ENCODE results near the gene DNAH17. TPM values are rescaled to one million over a fixed set of nuclear protein-coding genes. Genes with fewer than 3 reads are reported as not detected.

DNAH17 gene
- total and polyA plus RNA-seq, 2 experiments from 2014 or later: 0.64 TPM; not detected in 1

DNA sequence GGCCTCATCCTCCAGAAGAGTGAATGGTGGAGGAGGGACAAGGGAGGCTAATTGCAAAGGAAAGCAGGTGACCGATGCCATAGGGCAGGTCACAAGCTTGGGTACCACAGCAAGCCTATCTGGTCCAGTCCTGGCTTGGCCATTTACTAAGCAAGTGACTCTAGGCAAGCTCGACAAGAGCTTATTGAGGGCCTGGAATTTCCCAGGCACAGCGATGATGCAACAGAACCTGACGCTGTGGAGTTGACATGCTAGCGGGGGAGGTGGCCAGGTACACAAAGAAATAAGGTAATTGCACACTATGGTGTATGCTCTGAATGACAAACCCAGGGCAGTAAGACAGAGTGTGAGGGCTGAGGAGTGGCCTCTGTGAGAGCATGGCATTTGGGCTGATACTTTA lies 100.2 kb downstream of the DNAH17 start:
- TF ChIP-seq EZH2 (IDR thresholded peaks at IDR 0.05; ENCODE audit: insufficient read depth, poor library complexity, severe bottlenecking): no peak
- TF ChIP-seq EZH2phosphoT487 (IDR thresholded peaks at IDR 0.05; ENCODE audit: insufficient read depth, low read depth): no peak
- no peaks in the 10 kb centered on the region for H3F3A ChIP-seq (ENCODE audit: insufficient read depth)
- no peak overlapping the region for H3K4me2 ChIP-seq (ENCODE audit: unreplicated experiment)
- H3K4me3 ChIP-seq: no peak overlapping the region
- no peaks in the 10 kb centered on the region for H3K4me1 ChIP-seq (ENCODE audit: insufficient read depth)
- DNase-seq: no peak
- H3K9ac ChIP-seq: no peak overlapping the region
- H3K36me3 ChIP-seq (ENCODE audit: low read depth): no peaks in the 10 kb centered on the region
- peaks cover 22% of the 10 kb centered on the region; the same call in 1 of the 2 replicates for H3K27me3 ChIP-seq (replicated peaks; ENCODE audit: insufficient read depth)
- H3K9me2 ChIP-seq (ENCODE audit: insufficient read depth): no peaks in the 10 kb centered on the region
- no peak overlapping the region for H3K27ac ChIP-seq
- WGBS, 2 experiments (ENCODE audit: low coverage in 1 of 2, low lambda C conversion rate in 2 of 2, missing lambda C conversion rate in 2 of 2): 70 to 74% methylated on average over 5 of the region's 5 CpGs
- H4K20me1 ChIP-seq (ENCODE audit: insufficient read depth): no peaks in the 10 kb centered on the region
- no peaks in the 10 kb centered on the region for H3K79me2 ChIP-seq (ENCODE audit: insufficient read depth)
- in situ Hi-C loops (cut with MboI): no loop called here
- H3K9me3 ChIP-seq (ENCODE audit: low read depth): no peaks in the 10 kb centered on the region
- H2AFZ ChIP-seq: no peak overlapping the region

DNA sequence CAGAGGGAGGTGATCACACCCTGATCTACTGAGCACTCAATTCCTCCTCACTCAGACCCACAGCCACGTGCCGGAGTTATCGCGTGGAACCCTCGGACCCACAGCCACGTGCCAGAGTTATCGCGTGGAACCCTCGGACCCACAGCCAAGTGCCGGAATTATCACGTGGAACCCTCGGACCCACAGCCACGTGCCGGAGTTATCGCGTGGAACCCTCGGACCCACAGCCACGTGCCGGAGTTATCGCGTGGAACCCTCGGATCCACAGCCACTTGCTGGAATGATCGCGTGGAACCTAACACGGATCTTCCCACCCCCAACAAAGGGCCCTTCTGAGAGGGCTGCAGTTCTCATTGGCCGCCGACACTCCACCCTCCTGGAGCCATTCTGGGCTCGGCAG lies 101.0 kb downstream of the DNAH17 start:
- TF ChIP-seq EZH2 (IDR thresholded peaks at IDR 0.05; ENCODE audit: insufficient read depth, poor library complexity, severe bottlenecking): no peak
- TF ChIP-seq EZH2phosphoT487 (IDR thresholded peaks at IDR 0.05; ENCODE audit: insufficient read depth, low read depth): no peak
- in situ Hi-C loops (cut with MboI): no loop called here
- Histone ChIP-seq H3K27ac (no peak overlapping the region), H3F3A (ENCODE audit: insufficient read depth) (no peaks in the 10 kb centered on the region), H2AFZ (no peak overlapping the region), H3K4me1 (ENCODE audit: insufficient read depth) (no peaks in the 10 kb centered on the region), H3K9me2 (ENCODE audit: insufficient read depth) (no peaks in the 10 kb centered on the region), H3K9me3 (ENCODE audit: low read depth) (no peaks in the 10 kb centered on the region), H4K20me1 (ENCODE audit: insufficient read depth) (no peaks in the 10 kb centered on the region), H3K79me2 (ENCODE audit: insufficient read depth) (no peaks in the 10 kb centered on the region), H3K9ac (no peak overlapping the region), H3K36me3 (ENCODE audit: low read depth) (no peaks in the 10 kb centered on the region), H3K4me2 (ENCODE audit: unreplicated experiment) (no peak overlapping the region), H3K4me3 (no peak overlapping the region), H3K27me3 (replicated peaks; ENCODE audit: insufficient read depth) (peaks cover 22% of the 10 kb centered on the region; the same call in 1 of the 2 replicates)
- WGBS, 2 experiments (ENCODE audit: low coverage in 1 of 2, low lambda C conversion rate in 2 of 2, missing lambda C conversion rate in 2 of 2): 78 to 80% methylated on average over 6 to 24 of the region's 28 CpGs
- DNase-seq: no peak

DNA sequence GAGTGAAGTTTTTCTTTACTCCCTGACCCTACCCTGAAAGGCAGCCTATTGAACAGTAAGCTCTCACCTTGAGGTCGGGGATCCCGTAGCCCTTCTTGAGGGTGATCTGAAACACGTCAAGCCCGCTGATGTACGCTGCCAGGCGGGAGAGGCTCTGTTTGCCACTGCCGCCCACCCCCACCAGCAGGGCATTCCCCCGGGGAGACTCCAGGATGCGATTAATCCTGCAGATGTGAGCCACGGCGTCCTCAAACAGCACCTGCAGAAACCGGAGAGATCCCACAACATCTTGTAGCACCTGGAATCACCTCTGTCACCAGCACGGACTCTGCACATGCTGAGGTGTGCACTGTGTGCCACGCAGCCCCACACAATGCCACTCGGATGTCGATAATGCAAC lies 102.0 kb downstream of the DNAH17 start:
- H3K9ac ChIP-seq: no peak overlapping the region
- in situ Hi-C loops (cut with MboI): no loop called here
- TF ChIP-seq EZH2phosphoT487 (IDR thresholded peaks at IDR 0.05; ENCODE audit: insufficient read depth, low read depth): no peak
- TF ChIP-seq EZH2 (IDR thresholded peaks at IDR 0.05; ENCODE audit: insufficient read depth, poor library complexity, severe bottlenecking): no peak

DNA sequence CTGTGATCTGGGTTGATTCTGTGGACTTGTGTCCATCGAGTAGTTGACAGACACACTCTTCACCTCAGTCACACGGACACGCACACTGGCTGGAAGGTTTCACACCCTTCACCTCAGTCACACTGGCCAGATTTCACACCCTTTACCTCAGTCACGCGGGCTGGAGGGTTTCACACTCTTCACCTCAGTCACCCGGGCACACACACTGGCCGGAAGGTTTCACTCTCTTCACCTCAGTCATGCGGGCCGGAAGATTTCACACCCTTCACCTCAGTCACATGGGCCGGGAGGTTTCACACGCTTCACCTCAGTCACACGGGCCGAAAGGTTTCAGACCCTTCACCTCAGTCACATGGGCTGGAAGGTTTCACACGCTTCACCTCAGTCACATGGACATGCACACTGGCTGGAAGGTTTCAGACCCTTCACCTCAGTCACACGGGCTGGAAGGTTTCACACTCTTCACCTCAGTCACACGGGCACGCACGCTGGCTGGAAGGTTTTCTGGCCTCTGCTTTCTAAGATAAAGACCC lies 102.5 kb downstream of the DNAH17 start:
- Histone ChIP-seq H3K79me2 (ENCODE audit: insufficient read depth) (no peaks in the 10 kb centered on the region), H4K20me1 (ENCODE audit: insufficient read depth) (no peaks in the 10 kb centered on the region), H3K27me3 (replicated peaks; ENCODE audit: insufficient read depth) (peaks cover 22% of the 10 kb centered on the region; the same call in 1 of the 2 replicates), H3K9me3 (ENCODE audit: low read depth) (no peaks in the 10 kb centered on the region), H3K9ac (no peak overlapping the region), H3K27ac (no peak overlapping the region), H3K4me2 (ENCODE audit: unreplicated experiment) (no peak overlapping the region), H3K36me3 (ENCODE audit: low read depth) (no peaks in the 10 kb centered on the region), H3K4me3 (no peak overlapping the region), H3K4me1 (ENCODE audit: insufficient read depth) (no peaks in the 10 kb centered on the region), H3F3A (ENCODE audit: insufficient read depth) (no peaks in the 10 kb centered on the region), H2AFZ (no peak overlapping the region), H3K9me2 (ENCODE audit: insufficient read depth) (no peaks in the 10 kb centered on the region)
- 59 to 62% methylated on average over 16 to 18 of the region's 18 CpGs for WGBS, 2 experiments (ENCODE audit: low coverage in 1 of 2, low lambda C conversion rate in 2 of 2, missing lambda C conversion rate in 2 of 2)
- in situ Hi-C loops (cut with MboI): no loop called here
- no peak for TF ChIP-seq EZH2 (IDR thresholded peaks at IDR 0.05; ENCODE audit: insufficient read depth, poor library complexity, severe bottlenecking)
- TF ChIP-seq EZH2phosphoT487 (IDR thresholded peaks at IDR 0.05; ENCODE audit: insufficient read depth, low read depth): no peak
- DNase-seq: no peak

More for the DNA sequence above, 102.0 kb downstream of the DNAH17 start:
- H3K27me3 ChIP-seq (replicated peaks; ENCODE audit: insufficient read depth): peaks cover 22% of the 10 kb centered on the region; the same call in 1 of the 2 replicates
- H3K9me3 ChIP-seq (ENCODE audit: low read depth): no peaks in the 10 kb centered on the region
- no peak overlapping the region for H3K4me2 ChIP-seq (ENCODE audit: unreplicated experiment)
- H3F3A ChIP-seq (ENCODE audit: insufficient read depth): no peaks in the 10 kb centered on the region
- H4K20me1 ChIP-seq (ENCODE audit: insufficient read depth): no peaks in the 10 kb centered on the region
- H3K4me1 ChIP-seq (ENCODE audit: insufficient read depth): no peaks in the 10 kb centered on the region
- H3K36me3 ChIP-seq (ENCODE audit: low read depth): no peaks in the 10 kb centered on the region
- DNase-seq: no peak
- H3K27ac ChIP-seq: no peak overlapping the region
- 39 to 50% methylated on average over 16 of the region's 16 CpGs for WGBS, 2 experiments (ENCODE audit: low coverage in 1 of 2, low lambda C conversion rate in 2 of 2, missing lambda C conversion rate in 2 of 2)
- no peaks in the 10 kb centered on the region for H3K9me2 ChIP-seq (ENCODE audit: insufficient read depth)
- H2AFZ ChIP-seq: no peak overlapping the region
- H3K4me3 ChIP-seq: no peak overlapping the region
- no peaks in the 10 kb centered on the region for H3K79me2 ChIP-seq (ENCODE audit: insufficient read depth)
